Activated CD4-positive, alpha-beta T cell treated with anti-CD3 and anti-CD28 coated beads for 36 hours (primary cell): Measurements from ENCODE around the gene G6PD. TPM values are rescaled to one million over a fixed set of nuclear protein-coding genes. Genes with fewer than 3 reads are reported as not detected.

Source experiments
- ATAC-seq: fragments of 200-7000 bp; cut with Tn5 transposase; one replicate; pipeline ENCODE4 v1.10.0; 2021; ENCODE audit warnings: mild to moderate bottlenecking, moderate library complexity
- CTCF ChIA-PET: fragments of 350-600 bp; sonication (Branson Sonifier 250); formaldehyde crosslinking; loops from one replicate; lab custom pipeline; 2021; ENCODE audit warnings: antibody characterized with exemption; lab: Charles Lee
- POLR2A ChIA-PET: fragments of 350-600 bp; sonication (Branson Sonifier 250); formaldehyde crosslinking; loops from one replicate; lab custom pipeline; 2021; ENCODE audit warnings: antibody characterized with exemption, inconsistent platforms; lab: Charles Lee
- DNase-seq: peaks from one replicate; pipeline ENCODE4 v3.0.0-alpha.2; 2020
- H3K27ac Mint-ChIP-seq: one replicate; pipeline ENCODE4 v1.8.0; 2021; ENCODE audit warnings: mixed read lengths
- H3K27me3 Mint-ChIP-seq: one replicate; pipeline ENCODE4 v1.8.0; 2021; ENCODE audit warnings: mixed read lengths
- H3K36me3 Mint-ChIP-seq: one replicate; pipeline ENCODE4 v1.8.0; 2021; ENCODE audit warnings: low read depth, mixed read lengths
- H3K4me1 Mint-ChIP-seq: one replicate; pipeline ENCODE4 v1.8.0; 2021; ENCODE audit warnings: mixed read lengths
- H3K4me3 Mint-ChIP-seq: one replicate; pipeline ENCODE4 v1.8.0; 2021; ENCODE audit warnings: mild to moderate bottlenecking, moderate library complexity, mixed read lengths
- H3K9me3 Mint-ChIP-seq: one replicate; pipeline ENCODE4 v1.8.0; 2021; ENCODE audit warnings: low read depth, mixed read lengths
- intact Hi-C, 2 experiments: fragments of 100-400 bp; cut with DNase I in 1 of 2; cut with micrococcal nuclease in 1 of 2; formaldehyde crosslinking; loops; one replicate each; pipeline versions ENCODE4 v1.14.2 to v1.15.1; 2022 to 2024; cut with DNase I, micrococcal nuclease
- total RNA-seq, 2 experiments: library from RNA; stranded (reverse); gene quantifications; one replicate each; pipeline ENCODE4 v1.2.3, GENCODE V29; 2021

Gene G6PD
- total RNA-seq, 2 experiments from 2014 or later = 63.1 to 72.5 TPM

DNA sequence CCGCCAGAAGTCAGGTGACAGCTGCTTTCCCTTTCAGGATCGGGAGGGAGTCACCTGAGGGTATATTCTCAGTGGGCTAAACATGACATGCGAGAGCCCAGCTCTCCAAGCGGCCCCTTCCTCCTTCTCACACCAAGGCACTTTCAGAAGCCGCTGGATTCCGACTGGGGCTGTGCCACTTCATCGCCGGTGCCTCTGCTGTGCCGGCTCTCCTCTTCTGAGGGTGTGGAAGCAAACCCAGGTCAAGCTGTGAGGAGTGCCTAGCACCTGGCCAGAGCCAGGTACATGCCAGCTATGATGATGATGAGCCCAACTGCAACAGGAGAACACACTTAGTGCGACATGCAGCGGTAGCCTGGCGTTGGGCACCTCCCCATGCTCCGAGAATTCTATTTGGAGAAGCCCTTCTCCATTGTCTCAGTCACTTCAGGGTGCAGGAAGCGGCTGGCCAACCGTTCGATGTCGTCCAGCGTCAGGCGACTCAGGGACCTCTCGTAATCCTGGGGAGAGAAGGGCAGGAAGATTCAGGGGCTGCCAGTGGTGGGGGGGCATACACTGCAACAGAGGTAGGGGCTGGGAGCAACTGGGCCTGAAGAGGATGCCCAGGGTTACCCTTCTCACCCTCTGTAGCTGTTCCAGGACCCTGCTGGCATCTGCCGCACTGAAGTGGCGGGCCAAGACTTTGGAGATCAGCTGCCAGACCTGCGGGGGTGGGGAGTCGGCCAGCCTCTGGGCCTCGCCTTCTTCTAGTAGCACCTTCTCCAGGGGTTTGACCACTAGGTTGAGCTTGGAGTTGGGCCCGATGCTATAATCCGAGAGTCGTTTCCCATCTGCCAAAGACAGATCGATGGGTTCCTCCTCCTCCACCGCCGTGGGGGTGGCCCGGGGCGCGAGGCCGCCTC is 61.2 kb downstream of the G6PD start:
- H3K4me3 Mint-ChIP-seq = peak overlapping the region; percentile 71
- H3K36me3 Mint-ChIP-seq = peaks cover 12% of the 10 kb centered on the region
- DNase-seq (no peak), ATAC-seq (no peak)
- ChIA-PET CTCF (no interaction called here), POLR2A (no interaction called here)
- H3K9me3 Mint-ChIP-seq = no peaks in the 10 kb centered on the region
- intact Hi-C loops = loop anchor here (1.0 to 10.0 kb wide), 4 partner anchors 31 to 761 kb away; partner anchors contain the start of genes ABCD1 (in 1 of the 2), BCAP31 (in 1 of the 2), FAM3A (in 1 of the 2) and RPL10 (in 1 of the 2)
- H3K4me1 Mint-ChIP-seq = peaks cover 31% of the 10 kb centered on the region
- H3K27me3 Mint-ChIP-seq = no peaks in the 10 kb centered on the region
- peak overlapping the region; percentile 58 for H3K27ac Mint-ChIP-seq

DNA sequence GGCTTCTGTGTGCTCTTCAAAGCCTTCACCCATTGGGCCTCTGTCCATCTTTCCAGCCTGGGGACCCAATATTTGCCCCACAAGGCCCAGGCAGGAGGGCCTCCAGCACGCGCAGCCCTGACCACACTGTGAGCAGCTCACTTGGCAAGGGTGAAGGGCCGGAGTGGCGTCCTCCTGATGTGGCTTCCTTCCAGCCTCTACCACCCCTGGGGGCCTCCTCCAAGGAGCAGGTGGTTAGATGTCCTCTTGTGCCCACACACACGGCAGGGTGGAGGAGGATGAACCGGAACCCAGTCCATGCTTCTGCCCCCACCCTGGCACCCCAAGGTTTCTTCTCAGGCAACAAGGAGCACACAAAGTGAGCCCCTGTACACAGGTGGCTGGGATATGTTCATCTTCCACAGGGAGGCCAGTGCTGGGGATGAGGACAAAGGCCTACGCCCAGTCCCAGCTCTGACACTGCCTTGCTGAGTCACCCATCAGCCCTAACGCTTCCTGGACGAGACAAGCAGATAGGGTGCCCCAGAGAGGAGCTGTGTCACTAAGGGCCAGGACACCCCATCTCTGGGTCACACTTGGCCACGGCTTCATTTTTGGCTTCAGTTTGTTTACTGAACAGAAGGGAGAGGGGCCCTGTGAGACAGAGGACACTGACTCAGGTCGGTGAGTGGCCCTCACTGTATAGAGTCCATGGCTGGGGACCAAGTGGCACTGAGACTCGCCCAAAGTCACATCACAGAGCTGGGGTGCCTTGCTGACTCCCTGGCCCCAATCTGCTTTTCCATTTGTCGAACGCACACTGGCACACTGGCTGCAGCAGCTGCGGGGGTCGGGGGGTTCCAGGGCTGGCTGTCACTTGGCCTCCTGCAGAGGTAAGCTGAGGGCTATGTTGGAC is 62.1 kb downstream of the G6PD start:
- Mint-ChIP-seq H3K27me3 (no peaks in the 10 kb centered on the region), H3K9me3 (no peaks in the 10 kb centered on the region), H3K27ac (no peak overlapping the region), H3K36me3 (peaks cover 12% of the 10 kb centered on the region), H3K4me1 (peaks cover 29% of the 10 kb centered on the region), H3K4me3 (peak overlapping the region; percentile 33)
- intact Hi-C loops = loop anchor here (5.0 to 10.0 kb wide), 2 partner anchors 48 to 760 kb away; partner anchors contain the start of genes ABCD1 (in 1 of the 2) and BCAP31 (in 1 of the 2)
- ChIA-PET CTCF (no interaction called here), POLR2A (interaction anchor here (0.8 kb wide), 1 partner anchor 81 kb away, joined by 3 read pairs; no protein-coding TSS in a partner anchor)
- DNase-seq = peak; percentile 27
- ATAC-seq = peak; percentile 24

DNA sequence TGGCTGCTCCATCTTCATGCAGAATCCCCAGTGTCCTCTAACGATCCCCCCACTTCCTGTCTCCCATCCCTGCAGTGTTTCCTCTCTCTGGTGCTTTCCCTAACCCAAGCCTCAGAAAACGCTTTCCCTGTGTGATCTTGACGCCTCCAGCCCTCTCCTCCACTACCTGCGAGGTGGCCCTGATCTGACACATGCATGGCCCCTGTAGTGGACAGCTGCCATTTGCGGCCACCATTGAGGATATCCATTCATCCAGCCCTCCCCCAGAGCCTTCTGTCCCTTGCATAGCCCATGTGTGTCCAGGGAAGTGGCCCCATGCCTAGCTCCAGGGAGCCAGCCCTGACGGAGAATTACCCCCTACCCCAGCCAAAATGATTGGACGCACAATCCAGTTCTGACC is 63.3 kb downstream of the G6PD start:
- Mint-ChIP-seq H3K9me3 (no peaks in the 10 kb centered on the region), H3K27ac (peak overlapping the region; percentile 6), H3K4me1 (peaks cover 23% of the 10 kb centered on the region), H3K4me3 (no peak overlapping the region), H3K27me3 (no peaks in the 10 kb centered on the region), H3K36me3 (peaks cover 12% of the 10 kb centered on the region)
- ChIA-PET POLR2A (interaction anchor here (0.8 kb wide), 1 partner anchor 79 kb away, joined by 3 read pairs; no protein-coding TSS in a partner anchor), CTCF (no interaction called here)
- DNase-seq (no peak), ATAC-seq (no peak)
- intact Hi-C loops = loop anchor here in 1 of 2 experiments (10.0 kb wide), 1 partner anchor 759 kb away; the partner anchor contains the start of genes ABCD1 and BCAP31

DNA sequence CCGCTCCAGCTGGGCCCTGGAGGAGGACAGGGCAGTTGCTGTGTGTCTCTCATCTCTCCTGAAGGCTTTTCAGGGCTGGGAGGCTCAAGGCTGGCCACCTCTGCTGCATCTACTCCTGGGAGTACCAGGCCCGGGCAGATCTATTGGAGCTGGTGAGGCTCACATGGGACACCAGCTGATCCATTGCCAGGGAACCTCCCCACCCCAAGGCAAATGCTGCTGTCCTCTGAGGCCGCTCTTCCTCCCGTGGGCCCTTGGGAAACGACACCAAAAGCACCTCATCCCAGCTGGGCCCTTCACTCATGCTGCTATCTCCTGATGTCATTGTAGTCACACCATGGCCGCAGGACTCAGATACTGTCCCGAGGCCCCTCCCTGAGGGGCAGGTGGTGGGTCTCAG is 63.9 kb downstream of the G6PD start:
- no peaks in the 10 kb centered on the region for H3K27me3 Mint-ChIP-seq
- H3K27ac Mint-ChIP-seq = no peak overlapping the region
- ChIA-PET POLR2A (no interaction called here), CTCF (no interaction called here)
- intact Hi-C loops = loop anchor here in 1 of 2 experiments (10.0 kb wide), 1 partner anchor 758 kb away; the partner anchor contains the start of genes ABCD1 and BCAP31
- peaks cover 25% of the 10 kb centered on the region for H3K4me1 Mint-ChIP-seq
- no peak for DNase-seq
- no peak overlapping the region for H3K4me3 Mint-ChIP-seq
- H3K36me3 Mint-ChIP-seq = peaks cover 8% of the 10 kb centered on the region
- no peak for ATAC-seq
- no peaks in the 10 kb centered on the region for H3K9me3 Mint-ChIP-seq

DNA sequence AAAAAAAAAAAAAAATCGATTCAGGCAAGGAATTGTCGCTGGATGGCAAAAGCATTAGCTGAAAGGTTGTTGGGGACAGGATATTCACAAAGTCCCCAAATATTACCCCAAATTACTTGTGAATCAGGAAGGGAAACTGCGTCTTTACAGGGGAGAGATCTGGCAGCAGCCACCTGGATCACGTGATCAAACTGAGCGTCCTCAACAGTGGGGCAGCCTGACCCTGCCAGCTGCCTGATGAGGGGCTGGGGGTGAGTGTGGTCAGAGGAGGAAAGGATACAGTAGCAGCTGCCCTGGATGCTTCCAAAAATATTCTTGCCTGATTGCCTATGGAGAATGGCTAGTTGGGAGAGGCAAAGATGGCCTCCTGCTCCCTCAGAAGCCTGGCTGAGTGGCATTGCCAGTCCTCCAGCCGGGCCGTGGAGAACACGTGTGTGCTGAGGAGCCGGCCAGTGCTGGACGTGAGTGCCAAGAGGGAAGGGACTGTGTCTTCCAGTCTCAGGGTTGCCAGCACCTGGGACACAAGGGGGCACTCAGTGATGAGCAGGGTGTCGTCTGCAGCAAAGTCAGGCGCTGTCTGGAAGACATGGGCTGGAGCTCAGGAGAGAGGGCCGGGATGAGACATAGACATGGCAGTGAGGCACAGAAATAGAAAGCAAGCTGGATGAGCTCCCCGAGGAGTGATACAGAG is 64.6 kb downstream of the G6PD start:
- ATAC-seq (no peak), DNase-seq (no peak)
- no peak overlapping the region for H3K4me3 Mint-ChIP-seq
- no peaks in the 10 kb centered on the region for H3K27me3 Mint-ChIP-seq
- H3K9me3 Mint-ChIP-seq = no peaks in the 10 kb centered on the region
- POLR2A ChIA-PET = no interaction called here
- peaks cover 32% of the 10 kb centered on the region for H3K4me1 Mint-ChIP-seq
- peak overlapping the region; percentile 25 for H3K27ac Mint-ChIP-seq
- peaks cover 7% of the 10 kb centered on the region for H3K36me3 Mint-ChIP-seq
- CTCF ChIA-PET = interaction anchor here (0.7 kb wide), 1 partner anchor 309 kb away, joined by 4 read pairs; no protein-coding TSS in a partner anchor
- intact Hi-C loops = loop anchor here in 1 of 2 experiments (10.0 kb wide), 1 partner anchor 757 kb away; the partner anchor contains the start of genes ABCD1 and BCAP31

Other genes starting within 250 kb of the G6PD start
- gene FLNA, start 172.2 kb downstream of the G6PD start, total RNA-seq = 1,000 to 10,000 TPM in 1 of 2 experiments, 100 to 1,000 TPM in 1; 891 to 1,083 TPM
- 10 to 100 TPM; 75.9 to 89.4 TPM for gene EMD, start 167.6 kb downstream of the G6PD start, total RNA-seq
- 1,000 to 10,000 TPM; 1,286 to 2,705 TPM for gene RPL10, start 148.5 kb downstream of the G6PD start, total RNA-seq
- 10 to 100 TPM; 12.6 to 13.4 TPM for gene DNASE1L1, start 137.6 kb downstream of the G6PD start, total RNA-seq
- gene TAFAZZIN, start 135.3 kb downstream of the G6PD start, total RNA-seq = 10 to 100 TPM; 43.8 to 49.0 TPM
- gene ATP6AP1, start 118.2 kb downstream of the G6PD start, total RNA-seq = 10 to 100 TPM; 25.6 to 28.6 TPM
- gene GDI1, start 109.7 kb downstream of the G6PD start, total RNA-seq = 100 to 1,000 TPM; 100 to 117 TPM
- 10 to 100 TPM; 40.9 to 50.0 TPM for gene FAM50A, start 102.7 kb downstream of the G6PD start, total RNA-seq
- gene PLXNA3, start 88.6 kb downstream of the G6PD start, total RNA-seq = 10 to 100 TPM; 23.2 to 25.3 TPM
- gene LAGE3, start 67.6 kb downstream of the G6PD start, total RNA-seq = 10 to 100 TPM; 34.7 to 43.0 TPM
- 10 to 100 TPM; 45.2 to 47.6 TPM for gene UBL4A, start 60.2 kb downstream of the G6PD start, total RNA-seq
- 10 to 100 TPM; 10.4 to 11.3 TPM for gene SLC10A3, start 56.2 kb downstream of the G6PD start, total RNA-seq
- 10 to 100 TPM; 27.6 to 30.5 TPM for gene FAM3A, start 30.6 kb downstream of the G6PD start, total RNA-seq
- 10 to 100 TPM; 32.7 to 33.0 TPM for gene IKBKG, start 774 bp upstream of the G6PD start, total RNA-seq
- not detected for gene CTAG1A, start 38.3 kb upstream of the G6PD start, total RNA-seq
- gene CTAG1B, start 72.4 kb upstream of the G6PD start, total RNA-seq = not detected
- gene CTAG2, start 106.7 kb upstream of the G6PD start, total RNA-seq = not detected
- 1 to 10 TPM; 2.1 to 2.9 TPM for gene GAB3, start 204.2 kb upstream of the G6PD start, total RNA-seq
- gene DKC1, start 216.0 kb upstream of the G6PD start, total RNA-seq = 100 to 1,000 TPM; 126 to 130 TPM